Naive thymus-derived CD8-positive, alpha-beta T cell (primary cell): ENCODE data around the gene ADCY2. TPM values are rescaled to one million over a fixed set of nuclear protein-coding genes. Genes with fewer than 3 reads are reported as not detected.

Experiments
- ATAC-seq, 2 donors: fragments of 150-1000 bp; cut with Tn5 transposase in 1 of 2; sonication (Bioruptor Pico), chemical (Tn5 transposase) in 1 of 2; 1 replicate in 1 of 2; 2 replicates in 1 of 2; pipeline ENCODE4 v1.10.0; 2021; ENCODE audit warnings: mild to moderate bottlenecking in 2 of 2, moderate library complexity in 2 of 2
- POLR2A ChIA-PET: fragments of 350-600 bp; sonication (Branson Sonifier 250); formaldehyde crosslinking; loops from one replicate; lab custom pipeline; 2021; ENCODE audit warnings: antibody characterized with exemption; lab: Charles Lee
- DNase-seq, 10 donors: peaks; one replicate each; pipeline versions ENCODE4 v3.0.0 to v3.0.0-alpha.2; 2020 to 2022
- H3K27ac Mint-ChIP-seq, 10 donors: one replicate each; pipeline ENCODE4 v1.8.0; 2020 to 2022; ENCODE audit warnings: mild to moderate bottlenecking in 10 of 10, mixed read lengths in 10 of 10, moderate library complexity in 4 of 10, inconsistent platforms in 1 of 10
- H3K27me3 Mint-ChIP-seq, 5 donors: one replicate each; pipeline ENCODE4 v1.8.0; 2021 to 2022; ENCODE audit warnings: mixed read lengths in 5 of 5
- H3K36me3 Mint-ChIP-seq, 3 donors: one replicate each; pipeline ENCODE4 v1.8.0; 2020 to 2022; ENCODE audit warnings: mixed read lengths in 3 of 3, mild to moderate bottlenecking in 2 of 3, inconsistent platforms in 1 of 3
- H3K4me1 Mint-ChIP-seq, 4 donors: one replicate each; pipeline ENCODE4 v1.8.0; 2021 to 2022; ENCODE audit warnings: mixed read lengths in 4 of 4
- H3K4me3 Mint-ChIP-seq, 10 donors: one replicate each; pipeline ENCODE4 v1.8.0; 2020 to 2022; ENCODE audit warnings: mild to moderate bottlenecking in 10 of 10, mixed read lengths in 10 of 10, moderate library complexity in 6 of 10, inconsistent platforms in 1 of 10
- H3K9me3 Mint-ChIP-seq, 9 donors: one replicate each; pipeline ENCODE4 v1.8.0; 2020 to 2022; ENCODE audit warnings: mixed read lengths in 9 of 9, mild to moderate bottlenecking in 3 of 9, inconsistent platforms in 1 of 9, moderate library complexity in 1 of 9
- polyA plus RNA-seq, 3 donors: library from polyadenylated mRNA; unstranded; fragments of 300-500 nt; fragmentation: Illumina TruSeq; gene quantifications; one replicate each; pipeline ENCODE4 v1.2.3, GENCODE V29; 2021
- total RNA-seq, 8 experiments: library from RNA in 2 of 8; stranded (reverse) in 2 of 8; gene quantifications; one replicate each; pipeline ENCODE4 v1.2.3 and lab custom pipeline; 2021 to 2026

ADCY2 gene
- total and polyA plus RNA-seq, 5 experiments from 2014 or later: not detected

- POLR2A ChIA-PET: no interaction called here
- no peaks in the 10 kb centered on the region for H3K4me1 Mint-ChIP-seq
- no peak overlapping the region for H3K4me3 Mint-ChIP-seq
Measured at GRCh38 chr5:7495131-7495517, 99.2 kb downstream of the ADCY2 start.

GRCh38 chr5:7500256-7500655 is 104.3 kb downstream of the ADCY2 start:
- no peak overlapping the region for H3K4me3 Mint-ChIP-seq
- H3K36me3 Mint-ChIP-seq: peaks cover 0 to 4% (median 0%) of the 10 kb centered on the region in 3 donors
- H3K27me3 Mint-ChIP-seq: peaks cover 0 to 9% (median 0%) of the 10 kb centered on the region in 5 donors
- DNase-seq (no peak), ATAC-seq (no peak)
- no peak overlapping the region for H3K27ac Mint-ChIP-seq
- peaks cover 0 to 3% (median 0%) of the 10 kb centered on the region in 9 donors for H3K9me3 Mint-ChIP-seq
- POLR2A ChIA-PET: no interaction called here
- H3K4me1 Mint-ChIP-seq: no peaks in the 10 kb centered on the region

More at GRCh38 chr5:7495131-7495517, 99.2 kb downstream of the ADCY2 start:
- DNase-seq (no peak), ATAC-seq (no peak)
- Mint-ChIP-seq H3K27ac (no peak overlapping the region), H3K27me3 (peaks cover 0 to 3% (median 0%) of the 10 kb centered on the region in 5 donors), H3K9me3 (peaks cover 0 to 2% (median 0%) of the 10 kb centered on the region in 9 donors), H3K36me3 (no peaks in the 10 kb centered on the region)

DNA sequence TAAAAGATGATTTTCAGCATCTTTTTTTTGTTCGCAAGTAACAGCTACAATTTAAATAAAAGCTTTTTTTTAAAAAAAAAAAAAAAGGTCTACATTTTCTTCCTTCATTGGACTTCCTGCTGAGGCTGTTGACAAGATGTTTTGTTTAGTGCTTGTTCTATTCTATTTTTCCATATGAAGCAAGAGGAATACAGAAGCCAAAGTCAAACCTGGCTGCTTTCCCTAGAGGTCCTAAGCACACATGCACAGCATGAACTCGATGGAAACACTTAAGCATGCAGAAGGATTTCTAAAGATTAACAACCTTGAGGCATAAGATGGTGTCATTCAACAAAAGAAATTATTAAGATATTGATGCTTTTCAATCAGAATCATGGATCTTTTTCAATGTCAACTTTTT is 105.1 kb downstream of the ADCY2 start:
- DNase-seq (no peak), ATAC-seq (no peak)
- no peak overlapping the region for H3K27ac Mint-ChIP-seq
- H3K4me1 Mint-ChIP-seq: no peaks in the 10 kb centered on the region
- no peak overlapping the region for H3K4me3 Mint-ChIP-seq
- H3K36me3 Mint-ChIP-seq: peaks cover 0 to 4% (median 0%) of the 10 kb centered on the region in 3 donors
- peaks cover 0 to 3% (median 0%) of the 10 kb centered on the region in 9 donors for H3K9me3 Mint-ChIP-seq
- POLR2A ChIA-PET: no interaction called here
- peaks cover 0 to 10% (median 0%) of the 10 kb centered on the region in 5 donors for H3K27me3 Mint-ChIP-seq

- Mint-ChIP-seq H3K27me3 (peaks cover 0 to 10% (median 0%) of the 10 kb centered on the region in 5 donors), H3K36me3 (peaks cover 0 to 4% (median 0%) of the 10 kb centered on the region in 3 donors), H3K9me3 (peaks cover 0 to 7% (median 0%) of the 10 kb centered on the region in 9 donors), H3K27ac (no peak overlapping the region), H3K4me1 (no peaks in the 10 kb centered on the region), H3K4me3 (no peak overlapping the region)
- ATAC-seq (no peak), DNase-seq (no peak)
- POLR2A ChIA-PET: no interaction called here
Measured at GRCh38 chr5:7503564-7503963, 107.6 kb downstream of the ADCY2 start.

DNA sequence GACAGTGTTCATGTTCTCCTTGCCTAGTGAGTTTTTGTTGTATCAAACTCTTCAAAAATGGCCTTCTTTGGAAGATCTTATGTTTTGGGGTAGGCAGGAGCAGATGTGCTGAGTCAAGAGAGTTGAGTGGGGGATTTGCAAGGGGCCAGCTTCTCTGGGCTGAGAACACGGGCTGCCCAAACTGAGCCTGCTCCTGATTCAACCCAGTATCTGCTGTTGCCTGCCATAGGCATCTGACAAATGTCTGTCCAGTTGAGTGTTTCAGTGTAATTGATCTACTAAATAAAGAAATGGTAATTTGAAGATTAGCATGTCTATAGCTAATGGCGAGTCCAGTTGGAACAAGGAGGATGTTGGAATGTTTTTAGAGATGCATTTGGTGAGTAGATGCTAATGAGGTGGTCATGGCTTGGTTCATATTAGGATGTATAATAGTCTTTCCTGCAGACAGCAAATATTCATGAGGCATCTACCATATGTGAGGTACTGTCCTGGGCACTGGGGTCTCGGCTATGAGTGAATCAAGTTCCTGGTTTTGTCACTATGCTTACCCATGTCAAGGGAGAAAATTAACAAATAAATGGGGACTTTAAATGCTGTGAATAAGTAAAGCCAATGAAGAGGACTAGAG is 119.5 kb downstream of the ADCY2 start:
- H3K36me3 Mint-ChIP-seq: no peaks in the 10 kb centered on the region
- no peak for ATAC-seq
- H3K4me3 Mint-ChIP-seq: no peak overlapping the region
- POLR2A ChIA-PET: no interaction called here
- peaks cover 0 to 8% (median 0%) of the 10 kb centered on the region in 5 donors for H3K27me3 Mint-ChIP-seq
- no peak overlapping the region for H3K27ac Mint-ChIP-seq
- peaks cover 0 to 5% (median 0%) of the 10 kb centered on the region in 9 donors for H3K9me3 Mint-ChIP-seq
- no peaks in the 10 kb centered on the region for H3K4me1 Mint-ChIP-seq
- no peak for DNase-seq

GRCh38 chr5:7516253-7516652 is 120.3 kb downstream of the ADCY2 start:
- Mint-ChIP-seq H3K27ac (no peak overlapping the region), H3K4me3 (no peak overlapping the region), H3K27me3 (peaks cover 0 to 11% (median 0%) of the 10 kb centered on the region in 5 donors), H3K36me3 (no peaks in the 10 kb centered on the region), H3K9me3 (peaks cover 0 to 5% (median 0%) of the 10 kb centered on the region in 9 donors), H3K4me1 (no peaks in the 10 kb centered on the region)
- POLR2A ChIA-PET: no interaction called here
- DNase-seq: no peak
- ATAC-seq: no peak

- Mint-ChIP-seq H3K4me3 (no peak overlapping the region), H3K27ac (no peak overlapping the region)
Measured at GRCh38 chr5:7517006-7517405, 121.1 kb downstream of the ADCY2 start.

GRCh38 chr5:7518947-7519560 is 123.1 kb downstream of the ADCY2 start:
- peaks cover 0 to 1% (median 0%) of the 10 kb centered on the region in 9 donors for H3K9me3 Mint-ChIP-seq
- H3K27ac Mint-ChIP-seq: no peak overlapping the region
- DNase-seq: no peak
- H3K27me3 Mint-ChIP-seq: peaks cover 0 to 3% (median 0%) of the 10 kb centered on the region in 5 donors
- POLR2A ChIA-PET: no interaction called here
- H3K4me3 Mint-ChIP-seq: no peak overlapping the region
- no peak for ATAC-seq
- no peaks in the 10 kb centered on the region for H3K4me1 Mint-ChIP-seq
- H3K36me3 Mint-ChIP-seq: no peaks in the 10 kb centered on the region

More at GRCh38 chr5:7517006-7517405, 121.1 kb downstream of the ADCY2 start:
- Mint-ChIP-seq H3K27me3 (peaks cover 0 to 7% (median 0%) of the 10 kb centered on the region in 5 donors), H3K9me3 (peaks cover 0 to 2% (median 0%) of the 10 kb centered on the region in 9 donors), H3K4me1 (no peaks in the 10 kb centered on the region), H3K36me3 (no peaks in the 10 kb centered on the region)
- ATAC-seq: no peak
- no peak for DNase-seq
- POLR2A ChIA-PET: no interaction called here

GRCh38 chr5:7519564-7519963 is 123.6 kb downstream of the ADCY2 start:
- POLR2A ChIA-PET: no interaction called here
- Mint-ChIP-seq H3K36me3 (no peaks in the 10 kb centered on the region), H3K27ac (no peak overlapping the region), H3K27me3 (peaks cover 0 to 3% (median 1%) of the 10 kb centered on the region in 5 donors), H3K4me1 (no peaks in the 10 kb centered on the region), H3K9me3 (peaks cover 0 to 1% (median 0%) of the 10 kb centered on the region in 9 donors), H3K4me3 (no peak overlapping the region)
- DNase-seq (no peak), ATAC-seq (no peak)

DNA sequence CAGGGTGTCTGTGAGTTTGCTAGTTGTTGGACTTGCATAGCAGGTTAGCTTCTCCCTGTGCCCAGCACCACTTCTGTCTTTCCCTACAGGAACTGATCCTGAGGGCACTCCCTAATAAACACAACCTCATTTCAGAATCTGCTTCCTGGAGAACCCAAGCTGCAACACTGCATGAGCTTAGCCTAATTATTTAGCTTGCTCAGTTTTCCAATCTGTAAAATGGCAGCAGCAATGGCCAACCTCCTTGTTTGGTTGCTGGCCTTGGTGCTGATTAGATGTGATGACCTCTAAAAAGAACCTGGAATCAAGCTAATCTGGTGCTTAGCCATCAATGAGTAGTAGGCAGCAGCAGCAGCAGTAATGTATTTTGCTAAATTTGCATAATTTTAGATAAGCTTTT is 133.9 kb downstream of the ADCY2 start:
- ATAC-seq: no peak
- Mint-ChIP-seq H3K36me3 (no peaks in the 10 kb centered on the region), H3K27me3 (peaks cover 0 to 10% (median 7%) of the 10 kb centered on the region in 5 donors)

GRCh38 chr5:7533941-7534340 is 138.0 kb downstream of the ADCY2 start:
- Mint-ChIP-seq H3K9me3 (peaks cover 0 to 18% (median 7%) of the 10 kb centered on the region in 9 donors), H3K27me3 (peaks cover 3 to 18% (median 8%) of the 10 kb centered on the region in 5 donors), H3K4me3 (no peak overlapping the region), H3K27ac (no peak overlapping the region), H3K4me1 (no peaks in the 10 kb centered on the region), H3K36me3 (no peaks in the 10 kb centered on the region)
- DNase-seq (no peak), ATAC-seq (no peak)
- POLR2A ChIA-PET: no interaction called here

More for the DNA sequence above, 133.9 kb downstream of the ADCY2 start:
- POLR2A ChIA-PET: no interaction called here
- H3K4me1 Mint-ChIP-seq: no peaks in the 10 kb centered on the region
- no peak overlapping the region for H3K27ac Mint-ChIP-seq
- H3K4me3 Mint-ChIP-seq: no peak overlapping the region
- H3K9me3 Mint-ChIP-seq: peaks cover 0 to 18% (median 6%) of the 10 kb centered on the region in 9 donors
- DNase-seq: no peak

GRCh38 chr5:7534505-7534904 is 138.6 kb downstream of the ADCY2 start:
- no peak overlapping the region for H3K27ac Mint-ChIP-seq
- no peaks in the 10 kb centered on the region for H3K36me3 Mint-ChIP-seq
- no peak for ATAC-seq
- H3K9me3 Mint-ChIP-seq: peaks cover 0 to 18% (median 6%) of the 10 kb centered on the region in 9 donors
- peaks cover 4 to 18% (median 8%) of the 10 kb centered on the region in 5 donors for H3K27me3 Mint-ChIP-seq
- no peaks in the 10 kb centered on the region for H3K4me1 Mint-ChIP-seq
- DNase-seq: no peak
- POLR2A ChIA-PET: no interaction called here
- H3K4me3 Mint-ChIP-seq: no peak overlapping the region

GRCh38 chr5:7537573-7537972 is 141.6 kb downstream of the ADCY2 start:
- DNase-seq (no peak), ATAC-seq (no peak)
- peaks cover 0 to 14% (median 3%) of the 10 kb centered on the region in 9 donors for H3K9me3 Mint-ChIP-seq
- no peak overlapping the region for H3K27ac Mint-ChIP-seq
- H3K27me3 Mint-ChIP-seq: peaks cover 4 to 20% (median 13%) of the 10 kb centered on the region in 5 donors
- POLR2A ChIA-PET: no interaction called here
- no peak overlapping the region for H3K4me3 Mint-ChIP-seq
- H3K4me1 Mint-ChIP-seq: no peaks in the 10 kb centered on the region
- no peaks in the 10 kb centered on the region for H3K36me3 Mint-ChIP-seq
